Pancreas (tissue), 10 donors: Measurements from ENCODE around the gene TMEM225B. TPM values are rescaled to one million over a fixed set of nuclear protein-coding genes. Genes with fewer than 3 reads are reported as not detected.
"Not testable (repeated sequence)": the region's sequence is repeated elsewhere in the genome, so short reads cannot be mapped to it uniquely, and the experiment has no call there.

Source experiments
- ATAC-seq, 4 donors: fragments of 200-7000 bp; cut with Tn5 transposase; one replicate each; pipeline versions ENCODE4 v1.8.0 to v1.9.1; 2020; ENCODE audit warnings: mild to moderate bottlenecking in 4 of 4, moderate library complexity in 4 of 4
- DNase-seq, 6 donors: peaks; one replicate each; pipeline ENCODE4 v3.0.0-alpha.2; 2020
- FAIRE-seq: peaks from 2 replicates; lab custom pipeline; 2012; peaks lifted over from hg19 to GRCh38; lab: Jason Lieb, UNC
- H3K27ac ChIP-seq, 4 donors: fragments of 200-600 bp; sonication (generic); 1 replicate in 3 of 4; 2 replicates in 1 of 4; pipeline versions ENCODE4 v1.5.0 to v1.8.0; 2020
- H3K27me3 ChIP-seq, 4 donors: fragments of 200-600 bp; one replicate each; pipeline ENCODE4 v1.8.0; 2021
- H3K36me3 ChIP-seq, 3 donors: fragments of 200-600 bp; sonication (generic) in 1 of 3; one replicate each; pipeline versions ENCODE4 v1.5.0 to v1.8.0; 2020 to 2021
- H3K4me1 ChIP-seq, 3 donors: fragments of 200-600 bp; one replicate each; pipeline ENCODE4 v1.8.0; 2021
- H3K4me3 ChIP-seq, 4 donors: fragments of 200-600 bp; sonication (generic) in 2 of 4; one replicate each; pipeline versions ENCODE4 v1.5.0 to v1.8.0; 2020 to 2021
- H3K9me3 ChIP-seq, 4 donors: fragments of 200-600 bp; one replicate each; pipeline ENCODE4 v1.8.0; 2021
- WGBS, 2 donors: extraction: QIAGEN DNeasy Blood & Tissue Kit; methylation state at CpG; one replicate each; pipeline ENCODE4 v1.1.7; 2013; 5-methylcytosine and 5-hydroxymethylcytosine counted together
- intact Hi-C, 3 donors: fragments of 100-400 bp; cut with DNase I; formaldehyde crosslinking; loops; one replicate each; pipeline versions ENCODE4 v1.11.1 to v1.14.2; 2022
- polyA plus RNA-seq, 2 donors: library from polyadenylated mRNA; stranded (reverse); fragments of 200-250 nt; gene quantifications; one replicate each; pipeline ENCODE4 v1.2.3, GENCODE V29; 2013
- total RNA-seq, 6 donors: library from RNA; stranded (reverse); fragmentation: NEBNext Ultra II Directional in 4 of 6; extraction: Animal tissue kit (Norgen Biotek cat#: 25700) in 4 of 6; gene quantifications; one replicate each; pipeline versions ENCODE4 v1.2.1 to v1.2.4, GENCODE V29; 2021 to 2023
- TF ChIP-seq, protein P1 (sequence below), 4 donors: fragments of 200-600 bp; sonication (generic) in 3 of 4; IDR thresholded peaks; one replicate each; pipeline versions ENCODE4 v1.5.0 to v1.8.0; 2021; ENCODE audit warnings: antibody characterized with exemption in 4 of 4
- donor health status: healthy with polysubstance abuse.
- donor health status: DM: no; HTN: no; CAD: no; lungs with moderate emphysema.
- donor health status: DM: no; HTN: no; CAD: no.
- donor health status: control.
- donor health status: control.
- donor health status: Bipolar disorder and iron deficiency.
- donor health status: DM: yes; HTN: yes; CAD: no.
- donor health status: DM: no; HTN: no; CAD: no.
- donor health status: DM: no; HTN: no; CAD: no.
- donor health status: DM: yes; HTN: yes; CAD: no.

The TMEM225B gene
- total and polyA plus RNA-seq, 8 donors: 0.16 to 1.5 (median 0.59) TPM

DNA sequence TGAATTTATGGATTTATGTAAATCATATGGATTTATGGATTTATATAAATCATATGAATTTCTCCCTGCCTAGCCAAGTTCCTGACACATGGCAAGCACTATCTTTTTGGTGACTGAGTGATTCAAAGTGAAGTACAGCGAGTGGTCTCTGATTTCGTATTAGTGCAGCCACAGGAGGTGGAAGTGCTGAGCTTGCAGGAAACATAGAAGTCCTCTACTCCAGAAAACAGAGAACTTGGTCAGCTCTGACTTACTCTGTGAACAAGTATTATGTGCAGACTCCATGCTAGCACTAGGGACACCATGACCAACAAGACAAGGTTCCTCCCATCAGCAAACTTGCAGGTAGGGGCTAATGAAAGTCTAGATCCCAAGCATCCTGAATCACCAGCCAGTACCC lies 53.2 kb downstream of the TMEM225B start:
- DNase-seq: no peak
- Histone ChIP-seq H3K9me3 (no peaks in the 10 kb centered on the region), H3K36me3 (no peaks in the 10 kb centered on the region), H3K4me3 (no peak overlapping the region), H3K4me1 (no peaks in the 10 kb centered on the region), H3K27ac (no peak overlapping the region), H3K27me3 (no peaks in the 10 kb centered on the region)
- intact Hi-C loops: no loop called here
- TF ChIP-seq, protein P1, sequence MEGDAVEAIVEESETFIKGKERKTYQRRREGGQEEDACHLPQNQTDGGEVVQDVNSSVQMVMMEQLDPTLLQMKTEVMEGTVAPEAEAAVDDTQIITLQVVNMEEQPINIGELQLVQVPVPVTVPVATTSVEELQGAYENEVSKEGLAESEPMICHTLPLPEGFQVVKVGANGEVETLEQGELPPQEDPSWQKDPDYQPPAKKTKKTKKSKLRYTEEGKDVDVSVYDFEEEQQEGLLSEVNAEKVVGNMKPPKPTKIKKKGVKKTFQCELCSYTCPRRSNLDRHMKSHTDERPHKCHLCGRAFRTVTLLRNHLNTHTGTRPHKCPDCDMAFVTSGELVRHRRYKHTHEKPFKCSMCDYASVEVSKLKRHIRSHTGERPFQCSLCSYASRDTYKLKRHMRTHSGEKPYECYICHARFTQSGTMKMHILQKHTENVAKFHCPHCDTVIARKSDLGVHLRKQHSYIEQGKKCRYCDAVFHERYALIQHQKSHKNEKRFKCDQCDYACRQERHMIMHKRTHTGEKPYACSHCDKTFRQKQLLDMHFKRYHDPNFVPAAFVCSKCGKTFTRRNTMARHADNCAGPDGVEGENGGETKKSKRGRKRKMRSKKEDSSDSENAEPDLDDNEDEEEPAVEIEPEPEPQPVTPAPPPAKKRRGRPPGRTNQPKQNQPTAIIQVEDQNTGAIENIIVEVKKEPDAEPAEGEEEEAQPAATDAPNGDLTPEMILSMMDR (IDR thresholded peaks at IDR 0.05): no peak
- FAIRE-seq: no peak
- peak in 1 of 4 donors; percentile 7 for ATAC-seq
- WGBS, 2 donors: 93 to 99% methylated on average over 2 of the region's 2 CpGs

DNA sequence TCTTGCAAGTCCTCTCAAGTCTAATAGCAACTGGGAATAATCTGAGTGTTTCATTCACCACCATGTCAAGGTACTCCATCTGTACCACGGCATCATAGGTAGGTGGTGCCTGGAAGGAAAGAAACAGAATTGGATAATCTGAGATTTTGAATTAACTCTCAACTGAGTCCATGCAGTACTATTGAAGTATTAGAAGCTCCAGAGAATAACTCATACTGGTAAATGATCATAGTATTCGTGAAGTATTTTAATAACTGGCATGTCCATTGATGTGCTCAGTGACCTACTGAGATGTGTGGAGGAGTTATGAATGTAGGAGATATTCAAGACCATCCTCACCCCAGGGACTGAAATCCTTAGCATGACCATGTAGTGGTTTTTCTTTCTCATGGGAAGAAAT lies 54.6 kb downstream of the TMEM225B start:
- DNase-seq (no peak), FAIRE-seq (no peak), ATAC-seq (peak in 2 of 4 donors; percentile 4 to 8)
- TF ChIP-seq, protein P1 (IDR thresholded peaks at IDR 0.05): no peak
- WGBS, 2 donors: 94 to 98% methylated on average over 2 of the region's 2 CpGs
- H3K27ac ChIP-seq: no peak overlapping the region
- no peak overlapping the region for H3K4me3 ChIP-seq
- intact Hi-C loops: no loop called here
- H3K4me1 ChIP-seq: no peaks in the 10 kb centered on the region
- H3K9me3 ChIP-seq: no peaks in the 10 kb centered on the region
- H3K36me3 ChIP-seq: no peaks in the 10 kb centered on the region
- no peaks in the 10 kb centered on the region for H3K27me3 ChIP-seq

DNA sequence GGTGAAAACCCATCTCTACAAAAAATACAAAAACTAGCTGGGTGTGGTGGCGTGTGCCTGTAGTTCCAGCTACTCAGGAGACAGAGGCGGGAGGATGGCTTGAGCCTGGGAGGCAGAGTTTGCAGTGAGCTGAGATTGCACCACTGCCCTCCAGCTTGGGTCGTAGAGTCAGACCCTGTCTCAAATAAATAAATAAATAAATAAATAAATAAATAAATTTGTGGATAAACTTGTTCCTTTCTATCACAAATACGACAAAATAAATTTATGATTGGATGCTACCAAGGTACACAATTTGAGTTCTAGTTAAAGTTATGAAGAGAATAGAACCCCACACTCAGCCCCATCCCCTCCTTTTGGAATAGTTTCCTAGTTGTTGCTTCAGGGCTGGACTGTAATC lies 55.2 kb downstream of the TMEM225B start:
- WGBS, 2 donors: 94 to 97% methylated on average over 4 of the region's 4 CpGs
- H3K9me3 ChIP-seq, H3K4me3 ChIP-seq, H3K4me1 ChIP-seq, H3K27ac ChIP-seq, FAIRE-seq, intact Hi-C loops, H3K36me3 ChIP-seq, DNase-seq, H3K27me3 ChIP-seq: not testable (repeated sequence)
- ATAC-seq: peak in 2 of 4 donors; percentile 15 to 28

DNA sequence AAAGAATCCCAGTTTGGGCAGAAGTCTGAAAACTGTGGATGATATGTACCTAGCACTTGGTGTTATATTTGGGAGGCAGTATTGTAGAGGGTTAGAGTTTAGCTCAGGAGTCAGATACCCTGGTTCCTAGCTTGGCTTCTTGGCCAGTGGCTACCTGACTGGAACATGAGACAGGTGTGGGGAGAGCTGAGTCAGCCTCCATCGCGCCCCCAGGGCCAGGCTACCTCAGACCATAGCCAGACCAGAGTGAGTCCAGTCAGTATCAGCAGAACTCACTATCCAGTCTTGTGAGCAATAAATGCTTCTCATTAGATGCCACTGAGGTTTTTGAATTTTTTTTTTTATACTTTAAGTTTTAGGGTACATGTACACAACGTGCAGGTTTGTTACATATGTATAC lies 55.7 kb downstream of the TMEM225B start:
- Histone ChIP-seq H3K27me3 (no peaks in the 10 kb centered on the region), H3K4me3 (no peak overlapping the region), H3K4me1 (no peaks in the 10 kb centered on the region), H3K27ac (no peak overlapping the region), H3K9me3 (no peaks in the 10 kb centered on the region), H3K36me3 (no peaks in the 10 kb centered on the region)
- DNase-seq: no peak
- peak in 3 of 4 donors; percentile 25 to 57 (median 45) for ATAC-seq
- FAIRE-seq: no peak
- intact Hi-C loops: no loop called here
- TF ChIP-seq, protein P1 (IDR thresholded peaks at IDR 0.05): no peak
- 96 to 97% methylated on average over 3 of the region's 3 CpGs for WGBS, 2 donors

DNA sequence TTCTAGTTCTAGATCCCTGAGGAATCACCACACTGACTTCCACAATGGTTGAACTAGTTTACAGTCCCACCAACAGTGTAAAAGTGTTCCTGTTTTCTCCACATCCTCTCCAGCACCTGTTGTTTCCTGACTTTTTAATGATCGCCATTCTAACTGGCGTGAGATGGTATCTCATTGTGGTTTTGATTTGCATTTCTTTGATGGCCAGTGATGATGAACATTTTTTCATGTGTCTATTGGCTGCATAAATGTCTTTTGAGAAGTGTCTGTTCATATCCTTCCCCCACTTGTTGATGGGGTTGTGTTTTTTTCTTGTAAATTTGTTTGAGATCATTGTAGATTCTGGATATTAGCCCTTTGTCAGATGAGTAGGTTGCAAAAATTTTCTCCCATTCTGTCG lies 56.6 kb downstream of the TMEM225B start:
- H3K4me1 ChIP-seq, H3K9me3 ChIP-seq, H3K4me3 ChIP-seq, FAIRE-seq, H3K36me3 ChIP-seq, ATAC-seq, H3K27me3 ChIP-seq, H3K27ac ChIP-seq, intact Hi-C loops, DNase-seq: not testable (repeated sequence)
- 85 to 95% methylated on average over 1 to 2 of the region's 3 CpGs for WGBS, 2 donors

DNA sequence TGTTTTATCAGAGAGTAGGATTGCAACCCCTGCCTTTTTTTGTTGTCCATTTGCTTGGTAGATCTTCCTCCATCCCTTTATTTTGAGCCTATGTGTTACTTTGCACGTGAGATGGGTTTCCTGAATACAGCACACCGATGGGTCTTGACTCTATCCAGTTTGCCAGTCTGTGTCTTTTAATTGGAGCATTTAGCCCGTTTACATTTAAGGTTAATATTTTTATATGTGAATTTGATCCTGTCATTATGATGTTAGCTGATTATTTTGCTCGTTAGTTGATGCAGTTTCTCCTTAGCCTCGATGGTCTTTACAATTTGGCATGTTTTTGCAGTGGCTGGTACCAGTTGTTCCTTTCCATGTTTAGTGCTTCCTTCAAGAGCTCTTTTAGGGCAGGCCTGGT lies 59.8 kb downstream of the TMEM225B start:
- FAIRE-seq: not testable (repeated sequence)

More for the DNA sequence above, 59.8 kb downstream of the TMEM225B start:
- ATAC-seq, H3K4me3 ChIP-seq, H3K9me3 ChIP-seq, H3K27ac ChIP-seq, intact Hi-C loops, DNase-seq, H3K27me3 ChIP-seq, H3K4me1 ChIP-seq: not testable (repeated sequence)
- WGBS, 2 donors: 88 to 93% methylated on average over 5 of the region's 5 CpGs
- H3K36me3 ChIP-seq: peaks cover 0 to 34% (median 3%) of the 10 kb centered on the region in 3 donors

Other genes with a start within 250 kb of the TMEM225B start
- 10 to 100 TPM; 14.4 to 70.4 (median 29.6) TPM for gene ARPC1B, start 223.5 kb upstream of the TMEM225B start, total RNA-seq
- gene ARPC1B, start 223.5 kb upstream of the TMEM225B start, polyA plus RNA-seq: 10 to 100 TPM; 50.3 to 59.6 TPM
- 10 to 100 TPM; 27.8 to 53.7 (median 38.2) TPM for gene PDAP1, start 189.7 kb upstream of the TMEM225B start, total RNA-seq
- gene PDAP1, start 189.7 kb upstream of the TMEM225B start, polyA plus RNA-seq: 10 to 100 TPM; 46.7 to 84.6 TPM
- gene BUD31, start 189.3 kb upstream of the TMEM225B start, total RNA-seq: 10 to 100 TPM; 26.8 to 44.7 (median 28.9) TPM
- gene BUD31, start 189.3 kb upstream of the TMEM225B start, polyA plus RNA-seq: 10 to 100 TPM; 65.7 to 71.7 TPM
- 1 to 10 TPM; 1.4 to 3.6 (median 2.3) TPM for gene PTCD1, start 159.5 kb upstream of the TMEM225B start, total RNA-seq
- 1 to 10 TPM; 3.9 to 4.0 TPM for gene PTCD1, start 159.5 kb upstream of the TMEM225B start, polyA plus RNA-seq
- gene CPSF4, start 159.3 kb upstream of the TMEM225B start, total RNA-seq: 10 to 100 TPM; 15.2 to 26.2 (median 21.5) TPM
- 10 to 100 TPM; 29.2 to 42.5 TPM for gene CPSF4, start 159.3 kb upstream of the TMEM225B start, polyA plus RNA-seq
- 100 to 1,000 TPM in 1 of 6 donors, 10 to 100 TPM in 5; 50.8 to 102 (median 83.4) TPM for gene ATP5MF, start 132.1 kb upstream of the TMEM225B start, total RNA-seq
- gene ATP5MF, start 132.1 kb upstream of the TMEM225B start, polyA plus RNA-seq: 100 to 1,000 TPM; 412 to 428 TPM
- gene ZNF789, start 125.4 kb upstream of the TMEM225B start, total RNA-seq: 1 to 10 TPM; 3.6 to 7.8 (median 4.3) TPM
- gene ZNF789, start 125.4 kb upstream of the TMEM225B start, polyA plus RNA-seq: 10 to 100 TPM; 12.9 to 21.9 TPM
- 10 to 100 TPM; 10.3 to 16.8 (median 13.2) TPM for gene ZNF394, start 98.0 kb upstream of the TMEM225B start, total RNA-seq
- gene ZNF394, start 98.0 kb upstream of the TMEM225B start, polyA plus RNA-seq: 10 to 100 TPM; 15.6 to 15.9 TPM
- gene ZKSCAN5, start 93.6 kb upstream of the TMEM225B start, total RNA-seq: 1 to 10 TPM; 1.4 to 4.1 (median 2.0) TPM
- gene ZKSCAN5, start 93.6 kb upstream of the TMEM225B start, polyA plus RNA-seq: 1 to 10 TPM; 2.4 TPM
- gene FAM200A, start 46.2 kb upstream of the TMEM225B start, total RNA-seq: 1 to 10 TPM; 1.7 to 4.1 (median 2.3) TPM
- 1 to 10 TPM; 2.3 to 4.3 TPM for gene FAM200A, start 46.2 kb upstream of the TMEM225B start, polyA plus RNA-seq
- 10 to 100 TPM; 23.2 to 41.8 (median 29.7) TPM for gene ZNF655, start 39.6 kb upstream of the TMEM225B start, total RNA-seq
- 10 to 100 TPM; 42.8 to 45.2 TPM for gene ZNF655, start 39.6 kb upstream of the TMEM225B start, polyA plus RNA-seq
- 10 to 100 TPM in 1 of 6 donors, 1 to 10 TPM in 5; 7.4 to 12.8 (median 8.2) TPM for gene ZSCAN25, start 18.7 kb downstream of the TMEM225B start, total RNA-seq
- 1 to 10 TPM; 4.7 to 5.8 TPM for gene ZSCAN25, start 18.7 kb downstream of the TMEM225B start, polyA plus RNA-seq
- 100 to 1,000 TPM in 1 of 6 donors, 10 to 100 TPM in 4, 1 to 10 TPM in 1; 10.0 to 129 (median 28.1) TPM for gene CYP3A5, start 81.7 kb downstream of the TMEM225B start, total RNA-seq
- gene CYP3A5, start 81.7 kb downstream of the TMEM225B start, polyA plus RNA-seq: 100 to 1,000 TPM; 108 to 219 TPM
- gene CYP3A7, start 136.9 kb downstream of the TMEM225B start, total RNA-seq: 1 to 10 TPM in 1 of 6 donors, under 1 TPM in 4, not detected in 1; 0.19 to 1.3 (median 0.25) TPM
- gene CYP3A7, start 136.9 kb downstream of the TMEM225B start, polyA plus RNA-seq: under 1 TPM; 0.11 to 0.23 TPM
- gene CYP3A4, start 185.9 kb downstream of the TMEM225B start, total RNA-seq: 10 to 100 TPM in 1 of 6 donors, 1 to 10 TPM in 2, under 1 TPM in 2, not detected in 1; 0.25 to 11.0 (median 3.0) TPM
- gene CYP3A4, start 185.9 kb downstream of the TMEM225B start, polyA plus RNA-seq: 1 to 10 TPM; 4.3 to 5.4 TPM
- 1 to 10 TPM in 3 of 6 donors, under 1 TPM in 3; 0.15 to 7.9 (median 0.96) TPM for gene CYP3A43, start 229.7 kb downstream of the TMEM225B start, total RNA-seq
- gene CYP3A43, start 229.7 kb downstream of the TMEM225B start, polyA plus RNA-seq: 1 to 10 TPM; 2.1 to 7.3 TPM